ENCODE results near the gene MMP19.

Gene MMP19

DNA sequence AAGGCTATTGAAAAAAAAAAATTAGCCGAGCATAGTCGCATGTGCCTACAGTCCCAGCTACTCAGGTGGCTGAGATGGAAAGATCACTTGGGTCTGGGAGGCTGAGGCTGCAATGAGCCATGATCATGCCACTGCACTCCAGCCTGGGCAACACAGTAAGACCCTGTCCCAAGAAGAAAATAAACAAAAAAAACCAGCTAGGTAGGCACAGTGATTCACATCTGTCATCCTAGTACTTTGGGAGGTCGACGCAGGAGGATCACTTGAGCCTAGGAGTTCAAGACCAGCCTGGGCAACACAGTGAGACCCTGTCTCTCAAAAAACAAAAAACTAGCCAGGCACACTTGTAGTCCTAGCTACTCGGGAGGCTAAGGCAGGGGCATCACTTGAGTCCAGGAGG is 33.5 kb downstream of the MMP19 start:
- DNase-seq, result no peak

DNA sequence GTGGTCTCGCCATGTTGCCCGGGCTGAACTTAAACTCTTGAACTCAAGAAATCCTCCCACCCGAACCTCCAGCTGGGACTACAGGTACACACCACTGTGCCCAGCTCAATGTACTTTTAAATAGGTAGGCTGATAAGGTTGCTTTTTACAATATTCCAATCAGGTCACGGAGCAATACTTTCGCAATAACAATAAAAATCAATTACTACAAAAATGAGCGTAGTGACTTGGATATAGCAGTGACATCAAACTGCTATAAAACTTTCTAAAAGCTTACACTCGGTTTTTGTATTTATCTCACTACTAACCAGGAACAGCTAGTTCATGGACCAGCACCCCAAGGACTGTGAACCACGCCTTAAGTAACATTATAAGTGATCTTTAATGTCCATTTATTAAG is 35.8 kb downstream of the MMP19 start:
- no peak for DNase-seq

DNA sequence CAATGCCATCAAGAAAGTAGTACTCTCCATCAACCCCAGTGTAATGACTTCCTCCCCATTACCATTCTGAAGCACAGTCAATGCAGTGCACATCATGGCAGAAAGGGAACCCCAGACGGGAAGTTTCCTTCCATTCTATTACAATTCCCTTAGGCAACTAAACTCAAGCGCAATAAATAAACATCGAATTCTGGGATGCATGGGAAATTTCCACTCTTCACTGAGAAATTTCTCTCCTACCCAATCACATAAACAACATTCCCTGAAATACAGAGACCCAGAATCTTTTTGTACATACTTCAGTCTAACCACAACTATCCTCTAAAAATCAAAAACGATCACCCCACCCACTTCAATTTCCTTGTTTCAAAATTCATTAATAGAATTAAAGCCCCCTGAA is 45.2 kb downstream of the MMP19 start:
- DNase-seq, result no peak

DNA sequence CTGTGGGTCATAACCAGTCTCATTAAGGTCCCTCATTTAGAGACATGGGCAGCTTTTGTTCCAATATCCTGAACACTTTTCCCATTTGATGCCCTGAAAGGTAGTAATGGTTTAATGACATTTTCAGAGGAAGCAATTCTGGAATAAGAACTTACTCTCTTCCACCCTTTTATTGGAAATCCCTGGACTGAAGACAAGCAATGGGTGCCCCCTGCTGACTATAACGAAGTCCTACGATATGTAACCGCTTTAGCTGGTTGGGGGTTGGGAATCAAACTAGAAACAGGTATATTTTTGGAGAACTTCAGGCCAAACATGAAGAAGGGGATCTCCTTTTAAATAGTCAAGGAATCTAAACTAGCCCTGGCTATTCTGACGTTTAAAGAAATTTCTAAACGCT is 45.7 kb downstream of the MMP19 start:
- peak; percentile 36 for DNase-seq

DNA sequence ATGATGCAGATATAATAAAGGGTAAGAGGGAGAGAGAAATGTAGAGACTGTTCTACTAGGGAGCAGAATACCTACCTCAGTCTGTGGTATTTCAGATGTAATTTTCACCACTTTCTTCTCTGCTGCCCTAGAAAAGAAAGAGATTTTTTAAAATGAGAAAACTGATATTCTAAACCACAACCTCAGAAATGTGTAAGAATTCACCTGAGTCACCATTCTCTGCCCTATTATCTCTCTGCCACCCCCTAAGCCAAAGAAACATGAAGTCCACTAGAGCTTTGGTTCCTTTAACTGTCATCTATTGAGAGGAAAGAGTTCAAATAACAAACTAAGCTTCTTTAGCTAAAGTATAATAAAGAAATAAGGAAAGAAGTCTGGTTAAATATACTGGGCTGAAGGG is 46.8 kb downstream of the MMP19 start:
- DNase-seq, result no peak

DNA sequence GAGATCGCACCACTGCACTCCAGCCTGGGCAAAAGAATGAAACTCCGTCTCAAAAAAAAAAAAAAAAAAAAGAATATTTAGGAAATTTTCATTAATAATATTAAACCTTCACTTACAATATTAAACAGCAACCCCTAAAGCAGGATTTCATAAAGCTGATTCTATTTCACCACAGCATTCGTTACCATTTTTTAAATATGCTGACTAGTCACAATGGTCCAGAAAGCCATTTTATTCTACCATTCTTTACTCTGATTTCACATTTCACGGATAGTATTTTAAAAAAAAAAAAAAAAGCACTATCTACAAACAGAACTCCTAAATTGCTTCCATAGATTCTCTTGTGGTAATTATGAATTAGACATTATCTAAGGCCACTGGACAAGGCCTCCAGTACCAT is 52.8 kb downstream of the MMP19 start:
- no peak for DNase-seq

DNA sequence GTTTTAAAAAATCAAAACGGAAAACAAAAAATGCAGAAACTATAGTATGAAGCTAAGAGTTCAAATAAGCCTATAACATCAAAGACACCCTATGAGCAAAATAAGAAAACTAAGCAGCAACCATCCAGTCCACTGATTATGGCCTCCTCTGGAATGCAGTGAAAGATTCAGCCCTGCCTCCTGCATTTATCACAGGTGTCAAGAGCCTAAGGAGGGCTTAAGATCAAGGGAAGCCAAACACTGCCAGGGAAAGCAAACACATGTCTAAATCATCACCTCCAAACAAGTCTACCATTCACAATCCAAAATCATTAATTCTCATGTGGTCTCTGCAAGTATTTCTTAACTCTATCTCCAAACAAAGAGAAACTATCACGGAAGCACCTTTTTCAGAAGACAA is 53.6 kb downstream of the MMP19 start:
- no peak for DNase-seq

DNA sequence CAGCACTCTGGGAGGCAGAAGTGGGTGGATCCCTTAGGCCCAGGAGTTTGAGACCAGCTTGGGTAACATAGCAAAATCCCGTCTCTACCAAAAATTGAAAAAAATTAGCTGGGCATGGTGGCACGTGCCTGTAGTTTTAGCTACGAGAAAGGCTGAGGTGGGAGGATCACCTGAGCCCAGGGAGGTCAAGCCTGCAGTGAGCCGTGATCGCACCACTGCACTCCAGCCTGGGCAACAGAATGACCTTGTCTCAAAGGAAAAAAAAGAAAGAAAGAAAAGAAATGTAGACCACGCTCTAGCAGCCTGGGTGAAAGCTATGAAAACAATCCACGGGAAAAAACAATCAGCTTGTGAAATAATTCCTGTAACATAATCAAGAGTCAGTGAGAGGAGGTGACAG is 54.2 kb downstream of the MMP19 start:
- no peak for DNase-seq
